Measurements from ENCODE around the gene HTR3C.

GRCh38 chr3:184015381-184016019 is 37.3 kb upstream of the HTR3C start:
- TF ChIP-seq CTCF (IDR thresholded peaks at IDR 0.05; ENCODE audit: low read length) (no peak), EZH2 (IDR thresholded peaks at IDR 0.05; ENCODE audit: borderline replicate concordance, low read length) (no peak)

All from OCI-LY1 (cell line).